ENCODE data around the gene PARP15. TPM values are rescaled to one million over a fixed set of nuclear protein-coding genes. Genes with fewer than 3 reads are reported as not detected.

PARP15 gene
- total RNA-seq, 1 donor from 2014 or later = not detected

- no peak for DNase-seq (ENCODE audit: low spot score in 2 of 2)
- FAIRE-seq = no peak
These were observed 8.7 kb upstream of the PARP15 start for GRCh38 chr3:122568755-122569154.

GRCh38 chr3:122572940-122573412 lies 4.5 kb upstream of the PARP15 start:
- no peak for DNase-seq (ENCODE audit: low spot score in 2 of 2)
- FAIRE-seq = no peak

GRCh38 chr3:122576174-122576940 lies 1.1 kb upstream of the PARP15 start:
- DNase-seq (ENCODE audit: low spot score in 2 of 2) (no peak), FAIRE-seq (no peak)

- FAIRE-seq = no peak
- DNase-seq (ENCODE audit: low spot score in 2 of 2) = no peak
These were observed 755 bp downstream of the PARP15 start for GRCh38 chr3:122578069-122578740.

- FAIRE-seq = no peak
- no peak for DNase-seq (ENCODE audit: low spot score in 2 of 2)
These were observed 3.0 kb downstream of the PARP15 start for GRCh38 chr3:122580470-122580869.

GRCh38 chr3:122581622-122582021 lies 4.2 kb downstream of the PARP15 start:
- DNase-seq (ENCODE audit: low spot score in 2 of 2) = no peak
- no peak for FAIRE-seq

- FAIRE-seq (no peak), DNase-seq (ENCODE audit: low spot score in 2 of 2) (no peak)
These were observed 4.9 kb downstream of the PARP15 start for GRCh38 chr3:122582390-122582789.

- FAIRE-seq (no peak), DNase-seq (ENCODE audit: low spot score in 2 of 2) (no peak)
These were observed 8.6 kb downstream of the PARP15 start for GRCh38 chr3:122586098-122586497.

- FAIRE-seq (no peak), DNase-seq (ENCODE audit: low spot score in 2 of 2) (no peak)
These were observed 9.5 kb downstream of the PARP15 start for GRCh38 chr3:122586773-122587485.

GRCh38 chr3:122587572-122587971 lies 10.1 kb downstream of the PARP15 start:
- no peak for FAIRE-seq

GRCh38 chr3:122589297-122589696 lies 11.8 kb downstream of the PARP15 start:
- no peak for FAIRE-seq
- DNase-seq (ENCODE audit: low spot score in 2 of 2) = no peak

More at GRCh38 chr3:122587572-122587971, 10.1 kb downstream of the PARP15 start:
- no peak for DNase-seq (ENCODE audit: low spot score in 2 of 2)

GRCh38 chr3:122590610-122591009 lies 13.2 kb downstream of the PARP15 start:
- FAIRE-seq (no peak), DNase-seq (ENCODE audit: low spot score in 2 of 2) (no peak)

GRCh38 chr3:122594025-122594424 lies 16.6 kb downstream of the PARP15 start:
- no peak for DNase-seq (ENCODE audit: low spot score in 2 of 2)

GRCh38 chr3:122598151-122598550 lies 20.7 kb downstream of the PARP15 start:
- DNase-seq (ENCODE audit: low spot score in 2 of 2) = no peak
- no peak for FAIRE-seq

More at GRCh38 chr3:122594025-122594424, 16.6 kb downstream of the PARP15 start:
- FAIRE-seq = no peak

- DNase-seq (ENCODE audit: low spot score in 2 of 2) (no peak), FAIRE-seq (no peak)
These were observed 21.1 kb downstream of the PARP15 start for GRCh38 chr3:122598556-122598955.

- FAIRE-seq (no peak), DNase-seq (ENCODE audit: low spot score in 2 of 2) (no peak)
These were observed 24.7 kb downstream of the PARP15 start for GRCh38 chr3:122602011-122602710.

GRCh38 chr3:122603056-122603455 lies 25.6 kb downstream of the PARP15 start:
- DNase-seq (ENCODE audit: low spot score in 2 of 2) (no peak), FAIRE-seq (no peak)

GRCh38 chr3:122606330-122606729 lies 28.9 kb downstream of the PARP15 start:
- DNase-seq (ENCODE audit: low spot score in 2 of 2) (no peak), FAIRE-seq (no peak)

GRCh38 chr3:122608916-122609315 lies 31.5 kb downstream of the PARP15 start:
- FAIRE-seq (no peak), DNase-seq (ENCODE audit: low spot score in 2 of 2) (no peak)

- FAIRE-seq = no peak
- DNase-seq (ENCODE audit: low spot score in 2 of 2) = no peak
These were observed 32.5 kb downstream of the PARP15 start for GRCh38 chr3:122609798-122610559.
